Measurements from ENCODE around the gene DAB2IP. TPM values are rescaled to one million over a fixed set of nuclear protein-coding genes. Genes with fewer than 3 reads are reported as not detected.

Gene DAB2IP
- total RNA-seq, 1 experiment from 2014 or later, result 31.0 TPM

DNA sequence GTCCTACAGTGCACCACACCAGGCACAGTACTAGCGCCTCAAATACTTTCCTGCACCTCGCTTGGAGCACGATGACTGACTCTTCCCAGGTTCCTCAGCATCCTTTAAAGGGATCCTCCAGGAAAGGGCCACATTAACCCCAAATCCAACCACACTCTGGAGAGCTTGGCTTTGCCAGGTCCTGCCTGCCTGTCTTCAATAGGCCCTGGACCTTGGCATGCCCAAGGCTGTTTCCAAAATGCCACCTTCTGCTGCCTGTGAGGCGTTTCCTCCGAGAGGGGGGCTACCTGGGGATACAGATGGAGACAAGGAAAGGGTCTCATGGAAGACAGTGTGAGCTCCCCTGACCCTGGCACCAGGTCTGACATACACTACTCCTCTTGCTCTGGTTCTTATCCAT, 169.9 kb downstream of the DAB2IP start:
- H3K9me2 ChIP-seq (ENCODE audit: insufficient read depth), result no peaks in the 10 kb centered on the region
- no TSS peak for BruUV-seq (replicated peaks)
- no peak overlapping the region for H3K27ac ChIP-seq (ENCODE audit: low read depth, low read length)
- ChIA-PET CTCF (no interaction called here), RAD21 (ENCODE audit: low non-redundant PET in 1 of 2, low total read pairs in 2 of 2, uncharacterized antibody in 2 of 2, unreplicated experiment in 2 of 2) (no interaction called here), POLR2A (no interaction called here)
- no peak overlapping the region for H2AFZ ChIP-seq (ENCODE audit: low read depth, low read length, poor library complexity, severe bottlenecking)
- no peaks in the 10 kb centered on the region for H3K79me2 ChIP-seq (ENCODE audit: insufficient read depth, low read length)
- H4K20me1 ChIP-seq (ENCODE audit: insufficient read depth), result no peaks in the 10 kb centered on the region
- H3K36me3 ChIP-seq (ENCODE audit: control insufficient read depth in 1 of 2, insufficient read depth in 2 of 2, low read length in 2 of 2), result no peaks in the 10 kb centered on the region
- peaks cover 10% of the 10 kb centered on the region; the same call in 1 of the 2 replicates for H3K27me3 ChIP-seq (ENCODE audit: insufficient read depth, low read length)
- intact Hi-C loops (cut with micrococcal nuclease), result no loop called here
- H3K4me3 ChIP-seq (replicated peaks in 1 of 2; ENCODE audit: low read depth in 1 of 2, low read length in 2 of 2), result no peak overlapping the region
- no peak for DNase-seq (ENCODE audit: low read depth, low spot score)
- no peak overlapping the region for H3K9ac ChIP-seq (ENCODE audit: low read length)
- TF ChIP-seq SP1 (IDR thresholded peaks at IDR 0.05; ENCODE audit: low read depth), result no peak
- TF ChIP-seq POLR2AphosphoS5 (IDR thresholded peaks at IDR 0.05; ENCODE audit: low read depth, low read length), result no peak
- TF ChIP-seq, protein P1, sequence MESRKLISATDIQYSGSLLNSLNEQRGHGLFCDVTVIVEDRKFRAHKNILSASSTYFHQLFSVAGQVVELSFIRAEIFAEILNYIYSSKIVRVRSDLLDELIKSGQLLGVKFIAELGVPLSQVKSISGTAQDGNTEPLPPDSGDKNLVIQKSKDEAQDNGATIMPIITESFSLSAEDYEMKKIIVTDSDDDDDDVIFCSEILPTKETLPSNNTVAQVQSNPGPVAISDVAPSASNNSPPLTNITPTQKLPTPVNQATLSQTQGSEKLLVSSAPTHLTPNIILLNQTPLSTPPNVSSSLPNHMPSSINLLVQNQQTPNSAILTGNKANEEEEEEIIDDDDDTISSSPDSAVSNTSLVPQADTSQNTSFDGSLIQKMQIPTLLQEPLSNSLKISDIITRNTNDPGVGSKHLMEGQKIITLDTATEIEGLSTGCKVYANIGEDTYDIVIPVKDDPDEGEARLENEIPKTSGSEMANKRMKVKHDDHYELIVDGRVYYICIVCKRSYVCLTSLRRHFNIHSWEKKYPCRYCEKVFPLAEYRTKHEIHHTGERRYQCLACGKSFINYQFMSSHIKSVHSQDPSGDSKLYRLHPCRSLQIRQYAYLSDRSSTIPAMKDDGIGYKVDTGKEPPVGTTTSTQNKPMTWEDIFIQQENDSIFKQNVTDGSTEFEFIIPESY (IDR thresholded peaks at IDR 0.05; ENCODE audit: extremely low read depth, insufficient replicate concordance, low read length), result no peak
- no peak for TF ChIP-seq YY1 (IDR thresholded peaks at IDR 0.05; ENCODE audit: extremely low read depth, insufficient replicate concordance, low read depth, low read length)
- no peak for TF ChIP-seq ZFX (IDR thresholded peaks at IDR 0.05)
- TF ChIP-seq ZNF274 (IDR thresholded peaks at IDR 0.05; ENCODE audit: low read depth, low read length), result no peak
- TF ChIP-seq, protein P2, sequence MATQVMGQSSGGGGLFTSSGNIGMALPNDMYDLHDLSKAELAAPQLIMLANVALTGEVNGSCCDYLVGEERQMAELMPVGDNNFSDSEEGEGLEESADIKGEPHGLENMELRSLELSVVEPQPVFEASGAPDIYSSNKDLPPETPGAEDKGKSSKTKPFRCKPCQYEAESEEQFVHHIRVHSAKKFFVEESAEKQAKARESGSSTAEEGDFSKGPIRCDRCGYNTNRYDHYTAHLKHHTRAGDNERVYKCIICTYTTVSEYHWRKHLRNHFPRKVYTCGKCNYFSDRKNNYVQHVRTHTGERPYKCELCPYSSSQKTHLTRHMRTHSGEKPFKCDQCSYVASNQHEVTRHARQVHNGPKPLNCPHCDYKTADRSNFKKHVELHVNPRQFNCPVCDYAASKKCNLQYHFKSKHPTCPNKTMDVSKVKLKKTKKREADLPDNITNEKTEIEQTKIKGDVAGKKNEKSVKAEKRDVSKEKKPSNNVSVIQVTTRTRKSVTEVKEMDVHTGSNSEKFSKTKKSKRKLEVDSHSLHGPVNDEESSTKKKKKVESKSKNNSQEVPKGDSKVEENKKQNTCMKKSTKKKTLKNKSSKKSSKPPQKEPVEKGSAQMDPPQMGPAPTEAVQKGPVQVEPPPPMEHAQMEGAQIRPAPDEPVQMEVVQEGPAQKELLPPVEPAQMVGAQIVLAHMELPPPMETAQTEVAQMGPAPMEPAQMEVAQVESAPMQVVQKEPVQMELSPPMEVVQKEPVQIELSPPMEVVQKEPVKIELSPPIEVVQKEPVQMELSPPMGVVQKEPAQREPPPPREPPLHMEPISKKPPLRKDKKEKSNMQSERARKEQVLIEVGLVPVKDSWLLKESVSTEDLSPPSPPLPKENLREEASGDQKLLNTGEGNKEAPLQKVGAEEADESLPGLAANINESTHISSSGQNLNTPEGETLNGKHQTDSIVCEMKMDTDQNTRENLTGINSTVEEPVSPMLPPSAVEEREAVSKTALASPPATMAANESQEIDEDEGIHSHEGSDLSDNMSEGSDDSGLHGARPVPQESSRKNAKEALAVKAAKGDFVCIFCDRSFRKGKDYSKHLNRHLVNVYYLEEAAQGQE (IDR thresholded peaks at IDR 0.05; ENCODE audit: low read depth), result no peak
- TF ChIP-seq CEBPB (IDR thresholded peaks at IDR 0.05; ENCODE audit: low read depth), result no peak
- H3K4me1 ChIP-seq (ENCODE audit: control insufficient read depth in 1 of 2, insufficient read depth in 2 of 2, low read length in 2 of 2), result peaks cover 0 to 15% of the 10 kb centered on the region in 2 experiments; a peak in 2 of 4 replicates
- H3K9me3 ChIP-seq (ENCODE audit: control insufficient read depth in 1 of 2, insufficient read depth in 1 of 2, low read depth in 1 of 2, low read length in 2 of 2), result no peaks in the 10 kb centered on the region
- ATAC-seq, result no peak
- H3K4me2 ChIP-seq (ENCODE audit: low read length), result no peak overlapping the region

Data from HCT116 (cell line).